Mononuclear cell (primary cell): ENCODE data around the gene DRD1. TPM values are rescaled to one million over a fixed set of nuclear protein-coding genes. Genes with fewer than 3 reads are reported as not detected.
"Not testable (repeated sequence)": the region's sequence is repeated elsewhere in the genome, so short reads cannot be mapped to it uniquely, and the experiment has no call there.

Experiments used
- H3K27me3 ChIP-seq: 2 replicates; pipeline ENCODE4 v1.6.0; 2011; ENCODE audit warnings: low read length, control low read depth; ENCODE audit not compliant: insufficient read depth
- H3K4me1 ChIP-seq: 2 replicates; pipeline ENCODE4 v1.5.1; 2011; ENCODE audit warnings: mild to moderate bottlenecking, low read length, control low read depth; ENCODE audit not compliant: insufficient read depth
- H3K4me3 ChIP-seq: 2 replicates; pipeline ENCODE4 v1.5.1; 2011; ENCODE audit warnings: mild to moderate bottlenecking, low read length, moderate library complexity
- H3K9me3 ChIP-seq: 2 replicates; pipeline ENCODE4 v1.5.1; 2011; ENCODE audit warnings: low read depth, mild to moderate bottlenecking, control low read depth, low read length
- total RNA-seq: library from RNA; depleted of rRNA; stranded (reverse); fragments of >200 nt; gene quantifications from one replicate; pipeline ENCODE4 v1.2.3, GENCODE V29; 2012

DRD1 gene
- total RNA-seq, 1 donor: not detected

- H3K4me1 ChIP-seq: no peaks in the 10 kb centered on the region
- no peaks in the 10 kb centered on the region for H3K9me3 ChIP-seq
- peaks cover 5% of the 10 kb centered on the region for H3K27me3 ChIP-seq
- no peak overlapping the region for H3K4me3 ChIP-seq
Measured at GRCh38 chr5:175422058-175422457, 21.9 kb downstream of the DRD1 start.

GRCh38 chr5:175420383-175420782, 23.6 kb downstream of the DRD1 start:
- Histone ChIP-seq H3K4me1 (no peaks in the 10 kb centered on the region), H3K9me3 (no peaks in the 10 kb centered on the region), H3K27me3 (peaks cover 5% of the 10 kb centered on the region), H3K4me3 (no peak overlapping the region)

- Histone ChIP-seq H3K4me1 (no peaks in the 10 kb centered on the region), H3K4me3 (no peak overlapping the region), H3K9me3 (no peaks in the 10 kb centered on the region), H3K27me3 (peaks cover 3% of the 10 kb centered on the region)
Measured at GRCh38 chr5:175418251-175418650, 25.7 kb downstream of the DRD1 start.

- Histone ChIP-seq H3K27me3 (peaks cover 3% of the 10 kb centered on the region), H3K9me3 (no peaks in the 10 kb centered on the region)
Measured at GRCh38 chr5:175417384-175417783, 26.6 kb downstream of the DRD1 start.

GRCh38 chr5:175415303-175415702, 28.7 kb downstream of the DRD1 start:
- H3K9me3 ChIP-seq: no peaks in the 10 kb centered on the region
- no peaks in the 10 kb centered on the region for H3K4me1 ChIP-seq
- peaks cover 5% of the 10 kb centered on the region for H3K27me3 ChIP-seq
- H3K4me3 ChIP-seq: no peak overlapping the region

More at GRCh38 chr5:175417384-175417783, 26.6 kb downstream of the DRD1 start:
- Histone ChIP-seq H3K4me1 (no peaks in the 10 kb centered on the region), H3K4me3 (no peak overlapping the region)

GRCh38 chr5:175410926-175411325, 33.1 kb downstream of the DRD1 start:
- H3K9me3 ChIP-seq: no peaks in the 10 kb centered on the region
- no peak overlapping the region for H3K4me3 ChIP-seq
- peaks cover 5% of the 10 kb centered on the region for H3K27me3 ChIP-seq

GRCh38 chr5:175406300-175406699, 37.7 kb downstream of the DRD1 start:
- no peaks in the 10 kb centered on the region for H3K4me1 ChIP-seq
- no peak overlapping the region for H3K4me3 ChIP-seq
- peaks cover 2% of the 10 kb centered on the region for H3K27me3 ChIP-seq
- no peaks in the 10 kb centered on the region for H3K9me3 ChIP-seq

More at GRCh38 chr5:175410926-175411325, 33.1 kb downstream of the DRD1 start:
- no peaks in the 10 kb centered on the region for H3K4me1 ChIP-seq

GRCh38 chr5:175397590-175398297, 46.2 kb downstream of the DRD1 start:
- H3K27me3 ChIP-seq, H3K4me1 ChIP-seq, H3K4me3 ChIP-seq, H3K9me3 ChIP-seq: not testable (repeated sequence)

- not testable (repeated sequence) for H3K4me1 ChIP-seq, H3K4me3 ChIP-seq, H3K9me3 ChIP-seq, H3K27me3 ChIP-seq
Measured at GRCh38 chr5:175395430-175395829, 48.6 kb downstream of the DRD1 start.

GRCh38 chr5:175394601-175395000, 49.4 kb downstream of the DRD1 start:
- no peaks in the 10 kb centered on the region for H3K4me1 ChIP-seq
- H3K27me3 ChIP-seq: no peaks in the 10 kb centered on the region
- H3K9me3 ChIP-seq: no peaks in the 10 kb centered on the region
- H3K4me3 ChIP-seq: no peak overlapping the region

DNA sequence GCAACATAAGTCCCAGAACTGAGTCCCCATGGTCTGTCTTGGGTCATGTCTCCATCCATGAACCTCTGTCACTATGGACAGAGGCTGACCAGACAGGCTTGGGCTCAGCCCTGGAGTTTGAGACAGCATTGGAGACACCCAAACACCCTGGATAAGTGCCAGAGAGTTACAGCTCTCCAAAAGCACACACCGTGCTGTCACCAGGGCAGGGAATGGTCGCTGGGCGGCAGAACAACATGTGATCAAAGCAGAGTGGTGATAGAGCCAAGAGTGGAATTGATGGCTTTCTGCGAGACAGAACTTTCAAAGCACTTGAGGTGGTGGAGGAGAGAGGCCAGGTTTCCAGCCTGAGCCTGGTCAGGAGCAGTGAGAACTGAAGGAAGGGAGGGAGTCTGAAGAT, 50.1 kb downstream of the DRD1 start:
- Histone ChIP-seq H3K27me3 (no peaks in the 10 kb centered on the region), H3K4me3 (no peak overlapping the region), H3K4me1 (no peaks in the 10 kb centered on the region), H3K9me3 (no peaks in the 10 kb centered on the region)

- Histone ChIP-seq H3K27me3 (no peaks in the 10 kb centered on the region), H3K4me3 (no peak overlapping the region), H3K4me1 (no peaks in the 10 kb centered on the region), H3K9me3 (no peaks in the 10 kb centered on the region)
Measured at GRCh38 chr5:175392236-175392635, 51.7 kb downstream of the DRD1 start.

GRCh38 chr5:175390352-175391083, 53.5 kb downstream of the DRD1 start:
- Histone ChIP-seq H3K27me3 (no peaks in the 10 kb centered on the region), H3K4me3 (no peak overlapping the region), H3K9me3 (no peaks in the 10 kb centered on the region), H3K4me1 (no peaks in the 10 kb centered on the region)
